Activated naive CD4-positive, alpha-beta T cell treated with anti-CD3 and anti-CD28 coated beads, Interleukin-2, amount 50 U/mL, for 16 hours (primary cell): ENCODE measurements around the gene GPR63.

ENCODE experiments used
- DNase-seq: peaks from one replicate; pipeline ENCODE4 v3.0.0-alpha.2; 2020

Gene GPR63

GRCh38 chr6:96816301-96816817, 20.9 kb downstream of the GPR63 start:
- no peak for DNase-seq

GRCh38 chr6:96814625-96815024, 22.7 kb downstream of the GPR63 start:
- no peak for DNase-seq

- DNase-seq: no peak
Observed at GRCh38 chr6:96812077-96812703, 25.1 kb downstream of the GPR63 start.

GRCh38 chr6:96811670-96812069, 25.6 kb downstream of the GPR63 start:
- no peak for DNase-seq

- no peak for DNase-seq
Observed at GRCh38 chr6:96811136-96811535, 26.1 kb downstream of the GPR63 start.

GRCh38 chr6:96809119-96809518, 28.2 kb downstream of the GPR63 start:
- DNase-seq: no peak

GRCh38 chr6:96803106-96803481, 34.2 kb downstream of the GPR63 start:
- DNase-seq: no peak

- DNase-seq: no peak
Observed at GRCh38 chr6:96795481-96795880, 41.8 kb downstream of the GPR63 start.

GRCh38 chr6:96794980-96795379, 42.3 kb downstream of the GPR63 start:
- no peak for DNase-seq

GRCh38 chr6:96792561-96793190, 44.6 kb downstream of the GPR63 start:
- no peak for DNase-seq

GRCh38 chr6:96789871-96790270, 47.4 kb downstream of the GPR63 start:
- DNase-seq: no peak

GRCh38 chr6:96787846-96788580, 49.3 kb downstream of the GPR63 start:
- DNase-seq: no peak

- DNase-seq: no peak
Observed at GRCh38 chr6:96786336-96786735, 50.9 kb downstream of the GPR63 start.

GRCh38 chr6:96784650-96785049, 52.6 kb downstream of the GPR63 start:
- no peak for DNase-seq

- no peak for DNase-seq
Observed at GRCh38 chr6:96783307-96783706, 54.0 kb downstream of the GPR63 start.

GRCh38 chr6:96781557-96781956, 55.7 kb downstream of the GPR63 start:
- no peak for DNase-seq

- no peak for DNase-seq
Observed at GRCh38 chr6:96777113-96777512, 60.2 kb downstream of the GPR63 start.

GRCh38 chr6:96775727-96776400, 61.4 kb downstream of the GPR63 start:
- no peak for DNase-seq

- DNase-seq: no peak
Observed at GRCh38 chr6:96766769-96767168, 70.5 kb downstream of the GPR63 start.

GRCh38 chr6:96762599-96762998, 74.7 kb downstream of the GPR63 start:
- no peak for DNase-seq

GRCh38 chr6:96761794-96762193, 75.5 kb downstream of the GPR63 start:
- DNase-seq: no peak

- DNase-seq: no peak
Observed at GRCh38 chr6:96760153-96760687, 77.1 kb downstream of the GPR63 start.

GRCh38 chr6:96755096-96755495, 82.2 kb downstream of the GPR63 start:
- no peak for DNase-seq
